T-helper 22 cell (primary cell): Measurements from ENCODE around the gene SHCBP1L.

Source experiments
- DNase-seq: peaks from one replicate; pipeline ENCODE4 v3.0.0-alpha.2; 2020; ENCODE audit warnings: low read depth

The SHCBP1L gene

GRCh38 chr1:182889997-182890396 is 63.0 kb downstream of the SHCBP1L start:
- DNase-seq, result no peak

DNA sequence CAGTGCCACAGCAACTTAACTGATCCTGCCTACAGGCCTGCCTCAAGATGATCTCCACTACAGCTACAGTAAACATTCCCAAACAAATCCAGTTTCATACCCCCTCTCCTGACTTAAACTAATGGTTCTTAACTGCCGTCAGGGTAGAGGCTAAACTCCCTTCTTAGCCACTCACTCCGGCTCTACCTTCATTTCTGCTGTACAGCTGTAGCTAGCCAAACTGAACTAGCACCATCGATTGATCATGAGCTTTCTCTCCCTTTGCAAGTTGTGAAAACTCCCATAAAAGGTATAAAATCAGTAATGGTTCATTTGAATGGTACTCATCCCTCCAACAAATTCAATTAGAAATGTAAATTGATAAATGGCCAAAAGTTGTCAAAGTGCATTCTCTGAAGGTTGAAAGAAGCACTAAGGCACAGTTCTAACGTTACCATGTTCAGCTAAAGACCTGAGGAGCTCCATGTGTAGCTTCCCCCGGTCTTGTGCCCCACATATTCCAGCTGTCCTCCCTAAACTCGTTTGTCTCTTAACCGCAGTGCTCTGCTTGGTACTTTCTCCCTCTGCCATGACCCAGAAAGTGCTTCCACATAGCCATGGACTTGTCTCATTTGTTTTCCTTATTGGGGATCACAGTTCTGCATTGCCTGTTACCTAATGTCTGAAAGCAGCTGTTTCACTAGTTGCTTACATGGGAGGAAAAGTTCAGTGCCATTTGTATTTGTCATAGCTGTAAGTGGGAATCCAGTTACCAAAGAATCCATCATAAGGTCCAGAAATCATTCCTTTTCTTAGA is 64.0 kb downstream of the SHCBP1L start:
- no peak for DNase-seq

DNA sequence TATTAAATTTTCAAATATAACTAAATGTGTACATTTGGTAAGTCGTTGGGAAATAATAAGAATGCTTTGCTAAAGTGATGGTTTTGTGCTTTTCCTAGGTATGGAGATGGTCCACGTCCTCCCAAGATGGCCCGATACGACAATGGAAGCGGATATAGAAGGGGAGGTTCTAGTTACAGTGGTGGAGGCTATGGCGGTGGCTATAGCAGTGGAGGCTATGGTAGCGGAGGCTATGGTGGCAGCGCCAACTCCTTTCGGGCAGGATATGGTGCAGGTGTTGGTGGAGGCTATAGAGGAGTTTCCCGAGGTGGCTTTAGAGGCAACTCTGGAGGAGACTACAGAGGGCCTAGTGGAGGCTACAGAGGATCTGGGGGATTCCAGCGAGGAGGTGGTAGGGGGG is 66.0 kb downstream of the SHCBP1L start:
- no peak for DNase-seq

DNA sequence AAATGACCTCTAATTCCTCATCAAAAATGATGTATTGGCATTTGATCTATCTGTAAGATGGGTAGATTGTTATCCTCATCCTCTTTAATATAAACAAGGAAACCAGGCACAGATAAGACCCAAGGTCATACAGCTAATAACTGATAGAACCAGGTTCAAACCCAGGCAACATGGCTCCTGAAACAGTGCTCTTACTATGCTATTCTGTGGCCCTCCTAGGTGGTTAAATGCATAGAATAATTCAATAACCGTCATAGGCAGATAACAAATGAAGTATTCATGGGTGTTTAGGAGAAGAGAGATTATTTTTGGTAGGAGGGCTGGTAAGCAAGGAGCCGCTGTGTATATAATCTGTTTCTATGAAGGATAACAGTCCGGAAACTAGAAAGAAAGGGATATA is 67.4 kb downstream of the SHCBP1L start:
- no peak for DNase-seq

DNA sequence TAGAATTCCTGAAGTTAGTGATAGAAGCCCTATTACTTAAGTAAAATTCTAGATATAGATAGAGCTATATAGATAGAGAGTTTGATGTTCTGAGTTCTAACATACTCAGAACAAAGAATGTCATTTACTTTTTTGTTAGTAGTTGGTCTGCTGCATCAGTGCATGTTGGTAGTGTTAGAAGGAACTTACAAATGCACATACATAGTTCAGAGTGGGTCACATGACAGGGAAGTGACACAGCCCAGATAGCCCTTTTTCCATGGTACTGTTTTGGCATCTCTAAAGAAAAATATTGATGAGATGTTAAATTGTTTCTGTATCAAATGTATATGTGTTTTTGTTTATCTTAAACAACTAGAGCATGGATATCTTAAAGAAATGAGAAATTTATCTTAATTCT is 68.1 kb downstream of the SHCBP1L start:
- no peak for DNase-seq

DNA sequence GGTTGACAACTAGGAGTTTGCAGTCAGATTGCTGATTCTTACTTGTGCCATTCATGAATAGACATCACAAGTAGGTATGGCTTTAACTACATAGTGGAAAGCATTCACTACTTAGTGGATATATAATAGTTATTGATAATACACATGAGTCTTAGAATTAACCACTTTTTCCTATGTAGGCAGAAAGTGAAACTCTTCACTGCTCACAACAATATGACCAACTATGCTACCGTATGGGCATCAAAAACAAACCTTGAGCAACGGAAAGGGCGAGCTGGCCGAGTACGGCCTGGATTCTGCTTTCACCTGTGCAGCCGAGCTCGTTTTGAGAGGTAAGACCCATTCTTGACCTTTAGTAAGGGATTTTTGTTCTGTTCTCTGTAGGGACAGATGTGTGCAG is 75.1 kb downstream of the SHCBP1L start:
- DNase-seq, result no peak

GRCh38 chr1:182877331-182877730 is 75.6 kb downstream of the SHCBP1L start:
- no peak for DNase-seq

DNA sequence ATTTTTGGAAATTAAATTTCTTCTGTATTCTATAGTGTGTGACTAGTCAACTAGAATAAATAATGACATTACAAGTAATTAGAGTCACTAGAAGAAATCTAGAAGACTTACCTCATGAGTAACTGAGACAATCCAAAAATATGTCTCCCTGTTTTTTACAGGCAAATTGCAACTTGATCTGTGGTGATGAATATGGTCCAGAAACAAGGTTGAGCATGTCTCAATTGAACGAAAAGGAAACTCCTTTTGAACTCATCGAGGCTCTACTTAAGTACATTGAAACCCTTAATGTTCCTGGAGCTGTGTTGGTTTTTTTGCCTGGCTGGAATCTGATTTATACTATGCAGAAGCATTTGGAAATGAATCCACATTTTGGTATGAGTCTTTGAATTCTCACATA is 77.1 kb downstream of the SHCBP1L start:
- DNase-seq, result no peak

GRCh38 chr1:182872881-182873280 is 80.1 kb downstream of the SHCBP1L start:
- no peak for DNase-seq

DNA sequence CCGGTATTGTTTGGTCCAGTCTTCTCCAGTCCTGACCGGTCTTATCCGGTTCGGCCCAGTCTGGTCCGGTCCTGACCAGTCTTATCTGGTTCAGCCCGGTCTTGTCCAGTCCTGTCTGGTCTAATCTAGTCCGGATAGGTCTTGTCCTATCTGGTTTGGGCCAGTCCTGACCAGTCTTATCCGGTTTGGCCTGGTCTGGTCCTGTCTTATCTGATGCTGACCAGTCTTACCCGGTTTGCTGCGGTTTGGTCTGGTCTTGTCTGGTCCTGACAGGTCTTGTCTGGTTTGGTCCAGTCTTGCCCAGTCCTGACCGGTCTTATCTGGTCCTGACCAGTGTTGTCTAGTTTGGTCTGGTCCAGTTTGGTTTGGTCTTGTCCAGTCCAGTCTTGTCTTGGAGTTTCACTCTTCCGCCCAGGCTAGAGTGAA is 83.7 kb downstream of the SHCBP1L start:
- DNase-seq, result no peak

GRCh38 chr1:182867861-182868260 is 85.1 kb downstream of the SHCBP1L start:
- no peak for DNase-seq

GRCh38 chr1:182863940-182864339 is 89.0 kb downstream of the SHCBP1L start:
- no peak for DNase-seq

DNA sequence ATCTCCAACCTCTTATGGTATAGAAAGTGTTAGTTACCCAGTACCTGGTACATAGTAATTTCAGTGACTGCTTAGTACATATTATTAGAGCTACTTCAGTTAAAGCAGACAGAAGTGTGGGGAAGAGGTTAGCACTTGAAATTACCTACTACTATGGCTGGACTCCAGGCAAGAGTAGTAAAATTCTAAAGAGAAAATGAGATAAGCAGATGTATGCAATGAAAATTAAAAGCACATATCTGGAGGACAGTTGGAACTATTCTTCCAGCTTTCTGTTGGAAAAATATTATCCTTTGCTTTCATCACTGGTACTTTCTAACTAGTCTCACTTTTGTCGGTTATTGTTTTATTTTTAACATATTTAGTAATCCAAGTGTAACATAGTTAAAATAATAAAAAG is 90.1 kb downstream of the SHCBP1L start:
- DNase-seq, result no peak

GRCh38 chr1:182861994-182862393 is 91.0 kb downstream of the SHCBP1L start:
- no peak for DNase-seq

DNA sequence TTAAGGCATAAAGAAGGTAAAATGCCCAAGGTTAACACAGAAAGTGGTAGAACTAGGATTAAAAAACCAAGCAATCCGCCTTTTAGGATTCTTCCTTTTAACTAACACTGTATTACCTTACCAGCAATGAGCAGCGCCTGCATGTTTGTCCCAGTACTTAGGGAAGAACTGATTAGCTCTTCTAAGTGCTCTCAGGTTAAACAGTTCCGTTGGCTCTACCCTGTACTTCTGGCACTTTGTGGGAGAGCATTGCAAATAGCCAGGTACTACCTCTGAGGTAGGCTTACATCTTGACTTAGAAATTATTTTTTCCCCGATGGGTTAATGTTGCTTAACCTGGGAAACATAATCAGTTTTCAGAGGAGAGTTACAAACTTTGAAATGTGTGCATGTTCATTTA is 92.3 kb downstream of the SHCBP1L start:
- no peak for DNase-seq

- DNase-seq, result no peak
These were observed 95.8 kb downstream of the SHCBP1L start for GRCh38 chr1:182857212-182857611.

DNA sequence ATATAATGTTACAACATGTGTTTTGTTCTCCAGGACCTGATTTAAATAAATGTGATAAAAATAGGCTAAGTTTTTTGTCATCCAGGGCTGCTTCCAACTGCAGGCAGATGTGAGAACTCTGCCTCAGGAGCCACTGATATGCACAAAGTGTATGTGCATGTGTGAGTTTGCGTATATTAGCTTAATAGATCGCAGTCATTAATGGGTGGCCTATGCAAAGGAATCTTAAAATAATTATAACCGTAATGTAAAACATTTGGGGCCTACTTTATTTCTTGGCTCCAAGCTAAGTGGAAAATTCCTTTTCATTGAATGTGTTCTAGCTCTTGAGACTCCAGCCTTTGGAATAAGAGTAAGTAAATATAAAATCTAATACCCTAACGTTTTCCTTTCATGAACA is 97.1 kb downstream of the SHCBP1L start:
- no peak for DNase-seq

DNA sequence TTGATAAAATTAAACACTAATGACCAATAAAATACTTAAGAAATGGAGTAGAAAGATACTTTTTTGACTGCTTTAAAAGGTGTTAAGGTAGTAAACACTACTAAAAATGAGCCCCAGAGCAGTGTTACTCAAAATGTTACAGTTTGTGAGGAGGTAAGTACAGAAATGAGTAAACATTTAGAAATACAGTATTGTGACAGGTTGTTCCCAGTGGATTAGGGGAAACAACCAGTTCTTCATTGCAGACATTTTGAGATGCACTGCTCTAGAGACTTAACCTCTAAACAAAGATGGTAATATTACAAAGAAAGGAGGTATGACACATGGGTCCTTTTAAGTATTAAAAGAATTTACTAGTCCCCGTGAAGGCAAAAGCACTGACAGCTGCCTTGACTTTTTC is 101.1 kb downstream of the SHCBP1L start:
- no peak for DNase-seq

DNA sequence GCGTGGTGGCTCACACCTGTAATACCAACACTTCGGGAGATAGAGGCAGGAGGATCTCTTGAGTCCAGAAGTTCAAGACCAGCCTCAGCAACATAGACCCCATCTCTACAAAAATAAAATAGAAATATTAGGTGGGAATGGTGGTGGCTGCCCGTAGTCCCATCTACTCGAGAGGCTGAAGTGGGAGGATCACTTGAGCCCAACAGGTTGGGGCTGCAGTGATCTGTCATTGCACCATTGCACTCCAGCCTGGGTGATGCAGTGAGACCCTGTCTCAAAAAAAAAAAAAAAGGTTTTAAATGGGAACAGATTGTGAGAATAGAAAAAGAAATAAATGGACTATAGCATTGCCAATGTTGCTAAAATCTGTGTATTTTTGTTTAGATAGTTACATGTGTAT is 102.6 kb downstream of the SHCBP1L start:
- DNase-seq, result no peak
